GM21576 (cell line): ENCODE results near the gene BTBD9.

Experiments used
- ATAC-seq: cut with Tn5 transposase; IDR thresholded peaks from one replicate; pipeline ENCODE4 v1.9.1; 2021; ENCODE audit warnings: mild to moderate bottlenecking, moderate library complexity; ENCODE audit not compliant: unreplicated experiment

Gene BTBD9

DNA sequence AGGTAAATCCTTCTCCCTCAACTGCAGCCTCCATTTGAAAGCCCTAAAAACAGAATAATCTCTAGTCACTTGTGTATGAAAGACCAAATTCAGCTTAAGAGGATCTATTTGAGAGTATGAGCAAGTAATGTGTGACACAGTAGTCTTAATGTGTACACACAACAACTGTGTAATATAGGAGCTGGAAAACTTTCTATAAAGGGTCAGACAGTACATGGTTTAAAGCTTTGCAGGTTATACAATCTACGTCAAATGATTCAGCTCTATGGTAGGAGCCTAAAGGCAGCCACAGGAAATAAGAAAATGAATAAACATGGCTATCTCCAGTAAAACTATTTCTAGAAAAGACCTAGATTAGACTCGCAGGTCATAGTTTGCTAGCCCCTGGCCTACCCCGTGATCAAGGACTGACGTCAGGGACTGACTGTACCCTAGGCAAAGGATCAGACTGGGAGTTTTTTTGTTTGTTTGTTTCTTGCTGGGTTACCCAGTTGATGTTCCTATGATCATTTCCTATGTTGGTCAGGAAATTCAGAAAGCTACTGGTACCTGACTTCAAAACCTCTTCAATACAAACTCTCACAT lies 39.7 kb downstream of the BTBD9 start:
- no peak for ATAC-seq

DNA sequence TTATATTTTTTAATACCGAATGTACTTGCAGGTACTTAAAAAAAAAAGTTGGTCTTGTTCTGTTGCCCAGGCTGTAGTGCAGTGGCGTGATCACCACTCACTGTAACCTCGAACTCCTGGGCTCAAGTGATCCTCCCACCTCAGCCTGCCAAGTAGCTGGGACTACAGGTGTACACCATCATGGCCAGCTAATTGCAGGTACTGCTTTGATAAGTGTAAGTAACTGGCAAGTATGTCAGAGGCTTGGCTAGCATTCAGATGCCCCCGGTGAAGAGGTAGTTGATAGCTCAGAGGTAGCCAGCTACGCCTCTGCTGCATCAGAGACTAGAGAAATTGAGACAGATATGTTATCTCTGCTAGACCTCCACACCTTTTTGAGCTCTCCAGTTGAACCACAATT lies 40.5 kb downstream of the BTBD9 start:
- no peak for ATAC-seq

DNA sequence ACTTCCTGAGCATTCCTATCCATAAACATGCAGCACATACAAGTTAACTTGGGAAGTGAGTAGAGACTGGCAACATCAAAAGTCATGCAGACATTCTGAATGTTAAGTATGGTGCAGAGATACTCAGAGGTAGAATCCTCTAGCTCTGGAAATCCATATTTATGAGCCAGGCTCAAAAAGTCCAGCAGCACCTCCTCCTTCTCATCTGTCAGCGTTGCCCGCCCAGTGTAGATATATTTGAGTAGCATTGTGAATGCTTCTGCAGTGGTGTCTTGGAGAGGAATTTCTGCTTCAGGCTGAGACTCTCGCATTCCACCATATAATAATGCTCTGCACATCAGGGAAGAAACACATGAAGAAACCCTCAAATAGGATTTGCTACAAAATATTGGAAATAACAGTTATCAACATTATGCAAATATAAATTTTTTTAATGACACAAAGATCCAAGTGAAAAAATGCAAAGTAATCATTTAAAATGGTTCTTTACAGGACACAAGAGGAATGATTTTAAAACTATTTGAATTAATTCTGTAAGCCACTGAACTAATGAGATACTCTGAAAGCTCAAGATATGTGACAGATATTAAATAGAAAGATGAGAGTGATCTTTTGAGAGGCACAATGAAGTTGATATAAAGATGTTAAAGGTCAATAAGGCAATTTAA lies 45.6 kb downstream of the BTBD9 start:
- ATAC-seq = no peak

DNA sequence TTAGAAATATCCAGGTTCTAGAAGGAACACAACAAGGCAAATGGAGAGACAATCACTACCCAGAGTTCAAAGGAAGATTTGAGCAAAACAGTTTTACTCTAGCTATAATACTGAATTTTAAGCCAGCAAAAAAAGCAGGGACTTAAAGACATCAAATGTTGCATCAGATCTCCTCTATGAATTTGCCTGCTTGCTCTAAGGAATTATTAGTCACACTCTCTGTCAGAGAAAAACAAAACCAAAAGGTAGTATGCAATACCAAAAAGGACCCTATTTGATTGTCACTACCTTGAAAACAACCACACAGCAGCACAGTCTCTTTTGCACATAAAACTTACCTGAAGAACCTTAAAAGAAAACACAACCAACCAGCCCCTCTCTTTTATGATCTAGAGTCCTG lies 46.3 kb downstream of the BTBD9 start:
- no peak for ATAC-seq

DNA sequence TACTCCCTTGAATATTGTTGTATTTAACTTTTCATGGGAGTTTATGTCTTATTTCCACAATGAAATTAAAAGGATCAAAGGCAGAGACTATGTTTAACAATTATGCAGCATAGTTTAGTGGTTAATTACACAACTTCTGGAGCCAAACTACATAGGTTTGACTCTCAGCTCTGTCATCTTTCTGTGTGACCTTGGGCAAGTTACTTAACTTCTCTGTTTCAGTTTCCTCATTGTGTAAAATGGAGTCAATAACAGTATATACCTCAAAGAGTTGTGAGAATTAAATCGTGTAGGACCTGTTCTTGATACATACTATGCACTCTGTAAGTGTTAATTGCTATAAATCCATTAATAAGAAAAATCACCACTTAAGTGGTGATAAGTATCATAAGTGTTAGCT lies 48.3 kb downstream of the BTBD9 start:
- ATAC-seq = no peak

DNA sequence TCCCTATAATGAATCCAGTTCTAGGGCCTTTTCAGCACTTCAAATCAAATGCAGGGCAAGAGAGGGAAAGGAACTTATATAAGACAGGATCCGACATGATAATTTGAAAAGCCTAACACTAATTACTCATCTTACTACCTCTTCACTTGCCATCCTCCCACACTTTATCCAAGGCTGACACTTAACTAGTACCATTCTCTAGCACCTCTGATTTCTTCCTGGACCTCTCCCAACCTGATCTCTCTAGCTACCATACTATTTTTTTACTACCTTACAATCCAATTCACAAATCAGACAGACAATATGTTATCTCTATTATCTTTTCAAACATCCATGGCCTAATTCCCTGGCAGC lies 50.4 kb downstream of the BTBD9 start:
- ATAC-seq = no peak

DNA sequence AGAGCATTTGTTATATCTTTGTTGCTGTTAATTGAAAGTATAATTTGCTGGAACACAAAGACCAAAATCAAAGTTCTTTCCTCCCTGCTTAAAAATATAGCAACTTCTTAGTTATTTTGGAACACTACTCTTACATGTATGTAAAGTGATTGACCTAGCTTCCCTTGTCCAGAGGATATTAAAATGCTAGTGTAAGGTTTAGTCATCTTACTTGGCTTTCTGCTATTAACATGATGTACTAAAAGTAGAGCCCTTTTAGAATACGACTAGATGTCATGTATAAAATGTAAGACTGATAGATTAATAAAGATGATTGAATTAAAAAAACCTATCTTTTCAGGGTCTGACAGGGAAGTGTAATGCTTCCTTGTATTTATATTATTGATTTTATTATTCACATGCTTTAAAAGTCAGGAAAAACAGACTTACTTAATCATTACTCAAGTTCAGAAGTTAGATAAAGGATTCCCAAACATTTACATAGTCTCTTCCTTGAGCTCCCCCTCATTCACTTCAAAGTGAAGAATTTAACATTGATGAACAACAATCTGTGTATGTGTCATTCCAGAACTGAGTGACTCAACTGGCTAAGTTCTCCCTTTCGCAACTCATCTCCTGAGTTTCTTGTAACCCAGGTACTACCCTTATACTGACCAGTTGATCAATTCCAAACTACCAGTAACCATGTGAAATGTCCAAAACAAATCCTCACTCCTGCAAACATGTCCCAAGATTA lies 50.9 kb downstream of the BTBD9 start:
- no peak for ATAC-seq

GRCh38 chr6:38587766-38588362 lies 51.9 kb downstream of the BTBD9 start:
- ATAC-seq = no peak

DNA sequence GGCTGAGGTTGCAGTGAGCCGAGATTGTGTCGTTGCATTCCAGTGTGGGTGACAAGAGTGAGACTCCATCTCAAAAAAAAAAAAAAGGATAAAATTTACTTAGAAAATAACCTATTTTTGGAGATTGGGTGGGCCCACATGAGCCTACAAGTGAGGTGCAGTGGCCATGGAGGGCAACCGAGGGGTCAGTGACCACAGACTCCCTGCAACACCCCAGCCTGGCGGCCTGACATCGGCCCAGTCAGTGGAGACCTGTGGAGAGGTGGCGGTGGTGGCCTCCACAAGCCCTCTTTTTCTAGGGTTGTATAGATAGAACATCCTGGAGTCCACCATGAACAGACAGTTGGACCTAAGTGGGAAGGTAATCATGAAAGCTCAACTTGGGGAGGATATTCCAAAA lies 52.7 kb downstream of the BTBD9 start:
- no peak for ATAC-seq

GRCh38 chr6:38584731-38585130 lies 55.0 kb downstream of the BTBD9 start:
- no peak for ATAC-seq

DNA sequence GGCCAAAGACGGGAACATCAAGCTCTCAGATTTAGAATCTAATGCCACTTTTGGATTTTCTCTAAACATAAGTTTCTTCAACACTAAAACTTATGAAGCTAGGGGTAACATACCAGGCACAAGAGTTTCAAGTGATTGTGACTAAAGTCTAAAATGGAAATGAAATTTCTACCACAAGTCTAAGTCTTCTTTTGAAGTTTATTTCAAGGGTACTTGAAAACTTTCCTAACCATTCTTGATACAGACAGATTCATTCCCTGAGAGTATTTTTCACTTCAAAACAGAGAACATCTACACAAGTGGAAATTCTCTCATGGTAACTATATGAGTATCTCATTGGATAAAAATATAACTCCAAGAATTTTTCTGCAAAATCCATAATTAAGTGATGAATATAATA lies 56.2 kb downstream of the BTBD9 start:
- ATAC-seq = no peak

- no peak for ATAC-seq
These were observed 59.7 kb downstream of the BTBD9 start for GRCh38 chr6:38580030-38580429.

- ATAC-seq = no peak
These were observed 60.6 kb downstream of the BTBD9 start for GRCh38 chr6:38579010-38579628.

GRCh38 chr6:38578075-38578474 lies 61.7 kb downstream of the BTBD9 start:
- ATAC-seq = no peak

DNA sequence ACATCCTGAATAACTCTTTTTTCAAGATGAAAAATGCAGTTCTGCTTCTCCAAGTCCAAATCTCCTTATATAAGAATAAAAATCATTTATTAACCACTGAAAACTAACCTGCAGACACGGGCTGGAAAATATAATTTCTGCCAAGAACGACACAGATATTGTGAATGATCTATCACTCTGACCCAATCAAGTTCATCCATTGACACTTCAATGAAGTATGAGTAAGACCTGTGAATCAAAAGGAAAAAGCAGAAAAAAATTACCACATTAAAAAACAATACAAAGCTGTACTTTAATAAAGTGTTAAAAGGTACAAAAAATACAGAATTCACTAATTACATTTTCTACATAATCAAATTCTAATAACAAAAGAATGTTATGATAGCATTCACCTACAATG lies 62.2 kb downstream of the BTBD9 start:
- no peak for ATAC-seq

DNA sequence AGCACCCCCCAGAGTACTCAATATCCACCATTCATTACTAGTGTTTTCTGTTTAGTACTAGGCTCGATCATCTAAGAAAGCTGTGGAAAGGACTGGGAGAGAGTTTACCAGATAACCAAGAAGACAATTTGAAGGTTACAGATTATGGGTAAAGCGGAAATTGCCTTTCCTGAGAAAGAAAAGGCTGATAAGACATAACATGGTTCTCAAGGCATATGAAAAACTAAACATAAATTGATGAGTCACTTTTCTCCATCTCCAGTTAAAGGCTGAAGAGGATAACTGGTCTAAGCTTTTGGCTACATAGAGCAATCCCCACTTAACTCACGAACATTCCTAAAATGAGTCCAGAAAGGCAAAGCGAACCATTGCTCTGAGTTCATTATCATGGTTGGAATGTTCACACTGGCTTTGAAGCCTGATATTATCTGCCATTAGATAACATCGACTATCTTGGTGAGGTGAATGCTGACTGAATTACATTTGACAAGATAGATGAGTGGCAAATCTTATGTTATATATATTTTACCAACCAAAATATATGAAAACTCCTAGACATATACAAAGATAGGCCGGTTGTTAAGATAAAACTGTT lies 65.8 kb downstream of the BTBD9 start:
- no peak for ATAC-seq

DNA sequence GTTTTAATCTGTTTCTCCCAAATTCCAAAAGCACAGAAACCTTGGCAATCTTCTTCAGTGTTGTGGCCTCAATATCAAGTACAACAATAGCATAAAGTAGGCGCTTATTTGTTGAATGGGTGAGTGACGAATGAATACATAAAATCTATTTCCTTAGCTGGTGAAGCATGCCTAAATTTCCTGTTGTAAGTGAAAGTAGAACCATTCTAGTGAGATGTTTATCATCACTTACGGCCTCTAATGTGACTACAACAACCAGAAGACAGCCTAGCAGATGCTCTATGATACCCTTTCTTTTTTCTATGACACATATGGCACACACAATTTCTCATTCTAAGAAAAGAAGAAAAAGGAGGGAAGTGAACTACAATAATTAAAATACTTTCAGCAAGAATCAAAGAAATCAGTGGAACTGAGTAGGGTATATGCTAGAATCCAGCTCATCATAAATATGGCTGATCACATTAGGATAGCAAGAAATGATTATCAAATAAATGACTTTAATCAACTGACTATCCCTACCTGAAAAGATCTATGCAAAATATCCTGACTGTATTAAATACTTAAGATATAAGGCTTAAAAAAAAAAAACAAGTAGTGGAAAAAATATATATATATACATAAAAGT lies 67.4 kb downstream of the BTBD9 start:
- ATAC-seq = peak; percentile 76

- ATAC-seq = no peak
These were observed 68.0 kb downstream of the BTBD9 start for GRCh38 chr6:38571721-38572120.

DNA sequence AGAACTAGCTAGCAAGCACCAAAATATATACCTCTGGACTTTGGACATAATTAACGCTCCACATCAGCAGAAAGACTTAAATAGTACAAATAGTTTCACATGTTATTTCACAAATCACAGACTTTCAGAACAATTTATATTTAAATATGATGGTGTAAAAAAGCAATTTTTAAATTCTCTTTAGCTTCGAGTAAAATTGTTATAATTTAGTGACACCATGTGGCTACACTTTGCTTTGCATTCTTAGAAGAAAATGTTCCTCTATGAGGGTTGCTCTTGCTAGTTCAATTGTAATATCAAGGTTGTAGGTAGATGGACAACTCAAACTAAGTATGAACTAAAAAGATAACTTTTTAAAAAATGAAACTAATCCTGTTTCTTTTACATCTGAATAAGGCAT lies 69.0 kb downstream of the BTBD9 start:
- ATAC-seq = no peak

- ATAC-seq = no peak
These were observed 72.3 kb downstream of the BTBD9 start for GRCh38 chr6:38567436-38567835.
